Left ventricle myocardium inferior (tissue), 1 donor: ENCODE measurements around the gene KRT73. TPM values are rescaled to one million over a fixed set of nuclear protein-coding genes. Genes with fewer than 3 reads are reported as not detected.

Source experiments
- DNase-seq: peaks from one replicate; pipeline ENCODE4 v3.0.0-alpha.2; 2020
- H3K27ac ChIP-seq: fragments of 200-600 bp; replicated peaks from 2 replicates; pipeline ENCODE4 v1.8.0; 2021
- H3K27me3 ChIP-seq: fragments of 200-600 bp; 2 replicates; pipeline ENCODE4 v1.8.0; 2021; ENCODE audit warnings: low read depth
- H3K36me3 ChIP-seq: fragments of 200-600 bp; 2 replicates; pipeline ENCODE4 v1.8.0; 2021
- H3K4me1 ChIP-seq: fragments of 200-600 bp; 2 replicates; pipeline ENCODE4 v1.8.0; 2021
- H3K4me3 ChIP-seq: fragments of 200-600 bp; 2 replicates; pipeline ENCODE4 v1.8.0; 2021; ENCODE audit warnings: mild to moderate bottlenecking, moderate library complexity
- H3K9me3 ChIP-seq: fragments of 200-600 bp; replicated peaks from 2 replicates; pipeline ENCODE4 v1.8.0; 2021
- intact Hi-C: fragments of 100-400 bp; cut with micrococcal nuclease; formaldehyde crosslinking; loops from one replicate; pipeline ENCODE4 v1.11.0; 2022
- total RNA-seq: library from RNA; stranded (reverse); fragmentation: NEBNext Ultra II Directional; extraction: Animal tissue kit (Norgen Biotek cat#: 25700); gene quantifications from one replicate; pipeline ENCODE4 v1.2.1, GENCODE V29; 2021
- TF ChIP-seq, protein P1 (sequence below): fragments of 200-600 bp; IDR thresholded peaks from 2 replicates; pipeline ENCODE4 v1.8.0; 2021; ENCODE audit warnings: antibody characterized with exemption, mild to moderate bottlenecking, borderline replicate concordance
- donor health status: DM: no; HTN: yes; CAD: no; lungs with severe emphysema.

Gene KRT73
- total RNA-seq, 1 donor from 2014 or later, result not detected

DNA sequence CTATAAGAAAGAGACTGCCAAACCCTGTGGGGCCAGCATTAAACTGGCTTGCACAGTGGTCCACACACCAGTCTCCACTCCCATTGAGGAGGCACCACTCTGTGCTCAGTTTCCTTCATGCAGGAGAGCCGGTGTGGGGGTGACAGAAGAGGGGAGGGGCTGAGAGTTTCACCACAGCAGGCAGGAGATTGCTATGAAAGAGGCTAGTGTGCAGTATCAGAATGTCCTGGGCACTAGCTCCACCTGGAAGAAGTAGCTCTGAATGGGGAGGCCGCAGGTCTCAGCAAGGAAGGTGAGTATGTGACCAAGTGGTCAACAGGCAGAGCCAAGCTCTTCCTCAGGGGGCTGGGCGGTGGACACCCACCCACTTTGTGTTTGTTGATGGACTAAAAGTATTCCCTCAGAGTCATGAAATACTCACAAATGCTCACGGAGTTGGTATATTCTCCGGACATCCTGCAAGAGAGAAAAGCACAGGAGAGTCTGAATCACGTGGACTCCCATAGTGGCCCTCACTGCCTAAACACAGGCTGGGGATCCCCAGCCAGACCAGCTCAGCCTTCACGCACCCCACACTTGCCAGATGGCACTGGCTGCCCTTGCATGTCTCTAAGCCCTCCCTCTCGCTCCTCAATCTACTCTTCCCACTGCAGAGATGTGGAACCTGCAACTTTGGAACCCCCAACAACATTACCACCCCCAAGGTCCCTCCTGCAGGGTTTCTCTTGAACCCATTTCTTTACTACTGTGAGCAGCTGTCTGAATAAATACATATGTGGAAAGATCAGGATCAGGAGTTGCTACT, 9.3 kb downstream of the KRT73 start:
- peaks cover 98% of the 10 kb centered on the region for H3K27me3 ChIP-seq
- no peaks in the 10 kb centered on the region for H3K9me3 ChIP-seq
- DNase-seq, result no peak
- TF ChIP-seq, protein P1, sequence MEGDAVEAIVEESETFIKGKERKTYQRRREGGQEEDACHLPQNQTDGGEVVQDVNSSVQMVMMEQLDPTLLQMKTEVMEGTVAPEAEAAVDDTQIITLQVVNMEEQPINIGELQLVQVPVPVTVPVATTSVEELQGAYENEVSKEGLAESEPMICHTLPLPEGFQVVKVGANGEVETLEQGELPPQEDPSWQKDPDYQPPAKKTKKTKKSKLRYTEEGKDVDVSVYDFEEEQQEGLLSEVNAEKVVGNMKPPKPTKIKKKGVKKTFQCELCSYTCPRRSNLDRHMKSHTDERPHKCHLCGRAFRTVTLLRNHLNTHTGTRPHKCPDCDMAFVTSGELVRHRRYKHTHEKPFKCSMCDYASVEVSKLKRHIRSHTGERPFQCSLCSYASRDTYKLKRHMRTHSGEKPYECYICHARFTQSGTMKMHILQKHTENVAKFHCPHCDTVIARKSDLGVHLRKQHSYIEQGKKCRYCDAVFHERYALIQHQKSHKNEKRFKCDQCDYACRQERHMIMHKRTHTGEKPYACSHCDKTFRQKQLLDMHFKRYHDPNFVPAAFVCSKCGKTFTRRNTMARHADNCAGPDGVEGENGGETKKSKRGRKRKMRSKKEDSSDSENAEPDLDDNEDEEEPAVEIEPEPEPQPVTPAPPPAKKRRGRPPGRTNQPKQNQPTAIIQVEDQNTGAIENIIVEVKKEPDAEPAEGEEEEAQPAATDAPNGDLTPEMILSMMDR, result no peak
- intact Hi-C loops, result no loop called here
- no peak overlapping the region for H3K27ac ChIP-seq
- H3K4me3 ChIP-seq, result no peak overlapping the region
- no peaks in the 10 kb centered on the region for H3K36me3 ChIP-seq
- no peaks in the 10 kb centered on the region for H3K4me1 ChIP-seq

DNA sequence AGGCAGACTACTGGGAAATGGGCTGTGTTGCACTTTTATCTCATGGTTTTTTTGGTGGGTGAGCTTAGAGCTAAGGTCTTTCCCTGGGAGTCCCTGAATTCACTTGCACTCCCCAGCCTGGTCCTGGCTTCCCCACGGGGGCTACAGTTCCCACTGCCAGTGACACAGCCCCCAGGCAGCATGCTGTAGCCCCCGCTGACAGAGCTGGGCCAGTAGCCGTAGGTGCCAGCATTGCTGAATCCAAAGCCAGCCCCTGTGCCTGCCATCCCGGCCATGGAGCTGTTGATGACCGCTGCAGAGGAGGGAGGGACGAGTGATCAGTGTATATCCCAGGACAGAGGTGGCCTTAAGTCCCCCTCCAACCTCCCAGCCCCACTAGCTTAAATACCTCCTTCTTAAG, 10.2 kb downstream of the KRT73 start:
- TF ChIP-seq, protein P1, result no peak
- Histone ChIP-seq H3K27ac (no peak overlapping the region), H3K36me3 (no peaks in the 10 kb centered on the region), H3K4me1 (no peaks in the 10 kb centered on the region), H3K9me3 (no peaks in the 10 kb centered on the region), H3K27me3 (peaks cover 99% of the 10 kb centered on the region), H3K4me3 (no peak overlapping the region)
- DNase-seq, result no peak
- intact Hi-C loops, result no loop called here

GRCh38 chr12:52607314-52607713, 11.0 kb downstream of the KRT73 start:
- intact Hi-C loops, result no loop called here
- TF ChIP-seq, protein P1, result no peak
- Histone ChIP-seq H3K36me3 (no peaks in the 10 kb centered on the region), H3K4me3 (no peak overlapping the region), H3K9me3 (no peaks in the 10 kb centered on the region), H3K27me3 (peaks cover 99% of the 10 kb centered on the region), H3K4me1 (no peaks in the 10 kb centered on the region), H3K27ac (no peak overlapping the region)
- DNase-seq, result no peak

DNA sequence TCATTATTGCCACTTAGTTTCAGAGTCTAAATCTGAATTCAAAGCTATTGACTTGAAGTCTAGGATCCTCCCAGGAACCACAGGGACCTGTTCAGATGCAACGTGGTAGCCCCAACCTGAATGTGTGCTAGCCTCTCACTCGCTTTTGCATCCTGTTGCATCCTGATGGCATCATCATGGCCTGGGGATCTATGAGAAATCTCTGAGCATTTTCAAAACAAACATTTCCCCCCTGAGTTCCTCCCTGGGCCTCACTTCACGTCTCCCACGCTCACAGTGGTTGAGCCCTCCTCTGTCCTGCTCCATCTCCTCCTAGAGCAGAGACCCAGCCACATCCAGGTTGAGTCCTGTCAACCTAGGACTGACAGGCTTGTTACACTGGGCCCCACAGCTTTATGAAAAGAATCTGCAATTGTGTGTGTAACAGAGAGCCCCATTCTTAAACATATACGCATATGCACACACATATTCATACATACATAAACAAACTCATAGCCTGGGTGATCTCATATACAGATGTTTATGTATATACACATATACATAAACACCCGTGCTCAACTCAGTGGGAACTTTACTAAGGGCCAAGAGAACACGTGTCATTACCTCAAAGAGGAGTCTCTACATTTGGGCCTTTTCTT, 11.7 kb downstream of the KRT73 start:
- Histone ChIP-seq H3K36me3 (no peaks in the 10 kb centered on the region), H3K27ac (no peak overlapping the region), H3K4me3 (no peak overlapping the region), H3K9me3 (no peaks in the 10 kb centered on the region), H3K27me3 (peaks cover 99% of the 10 kb centered on the region), H3K4me1 (no peaks in the 10 kb centered on the region)
- TF ChIP-seq, protein P1, result no peak
- intact Hi-C loops, result no loop called here
- DNase-seq, result no peak

DNA sequence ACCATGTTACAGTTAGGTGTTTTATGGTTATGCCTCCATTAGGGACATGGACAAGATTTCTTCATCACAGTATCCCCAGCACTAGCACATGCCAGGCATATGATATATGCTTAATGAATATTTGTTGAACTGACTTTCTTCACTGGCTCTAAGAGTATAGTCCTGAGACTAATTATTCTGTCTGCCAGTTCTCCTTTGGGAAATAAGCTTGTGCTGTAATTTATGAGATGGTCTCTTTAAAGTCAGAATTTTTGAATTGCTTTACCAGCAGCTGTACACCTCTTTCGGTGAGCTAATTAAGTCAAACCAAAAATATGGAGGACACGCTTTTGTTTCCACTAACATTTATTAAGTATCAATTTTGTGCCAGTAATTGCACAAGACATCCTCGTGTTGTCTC, 12.3 kb downstream of the KRT73 start:
- Histone ChIP-seq H3K27ac (no peak overlapping the region), H3K27me3 (peaks cover 99% of the 10 kb centered on the region), H3K4me3 (no peak overlapping the region), H3K9me3 (no peaks in the 10 kb centered on the region), H3K4me1 (peaks cover 4% of the 10 kb centered on the region), H3K36me3 (no peaks in the 10 kb centered on the region)
- DNase-seq, result no peak
- TF ChIP-seq, protein P1, result no peak
- intact Hi-C loops, result no loop called here
